Liver (tissue), 9 donors: ENCODE results near the gene PHKG2. TPM values are rescaled to one million over a fixed set of nuclear protein-coding genes. Genes with fewer than 3 reads are reported as not detected.

Experiments used
- DNase-seq: peaks from one replicate; pipeline ENCODE4 v3.0.0-alpha.2; 2017; ENCODE audit warnings: low spot score
- H3K27ac ChIP-seq, 2 donors: one replicate each; pipeline ENCODE4 v1.7.0; 2013; ENCODE audit warnings: inconsistent platforms in 2 of 2, low read length in 2 of 2, control low read depth in 1 of 2, low read depth in 1 of 2, mild to moderate bottlenecking in 1 of 2
- H3K27me3 ChIP-seq, 4 donors: one replicate each; pipeline versions ENCODE4 v1.6.1 to v1.7.0; 2013; ENCODE audit warnings: low read length in 3 of 4, inconsistent platforms in 1 of 4, mild to moderate bottlenecking in 1 of 4, moderate library complexity in 1 of 4; ENCODE audit not compliant: control insufficient read depth in 4 of 4, insufficient read depth in 4 of 4
- H3K36me3 ChIP-seq, 4 donors: one replicate each; pipeline versions ENCODE4 v1.6.1 to v1.7.0; 2013; ENCODE audit warnings: low read length in 3 of 4, mild to moderate bottlenecking in 3 of 4, low read depth in 1 of 4, moderate library complexity in 1 of 4; ENCODE audit not compliant: control insufficient read depth in 4 of 4, insufficient read depth in 3 of 4
- H3K4me1 ChIP-seq, 4 donors: one replicate each; pipeline versions ENCODE4 v1.6.1 to v1.7.0; 2013; ENCODE audit warnings: low read length in 3 of 4, mild to moderate bottlenecking in 3 of 4, moderate library complexity in 1 of 4; ENCODE audit not compliant: control insufficient read depth in 4 of 4, insufficient read depth in 4 of 4
- H3K4me3 ChIP-seq, 3 donors: one replicate each; pipeline versions ENCODE4 v1.6.1 to v1.7.0; 2013; ENCODE audit warnings: low read length in 3 of 3, control low read depth in 1 of 3, low read depth in 1 of 3, mild to moderate bottlenecking in 1 of 3
- H3K9ac ChIP-seq, 2 donors: one replicate each; pipeline ENCODE4 v1.7.0; 2013; ENCODE audit warnings: low read length in 2 of 2, mild to moderate bottlenecking in 2 of 2, moderate library complexity in 2 of 2, control low read depth in 1 of 2, low read depth in 1 of 2
- H3K9me3 ChIP-seq, 4 donors: one replicate each; pipeline versions ENCODE4 v1.6.1 to v1.7.0; 2013; ENCODE audit warnings: low read length in 3 of 4; ENCODE audit not compliant: control insufficient read depth in 4 of 4
- ATF3 ChIP-seq: IDR thresholded peaks from 2 replicates; pipeline ENCODE4 v1.6.1; 2016; ENCODE audit warnings: antibody characterized with exemption
- CTCF ChIP-seq: fragments of 150-350 bp; IDR thresholded peaks from 2 replicates; pipeline ENCODE4 v1.5.1; 2017; ENCODE audit warnings: improper control_type of control experiment, low read depth, low read length; ENCODE audit not compliant: missing input control
- EGR1 ChIP-seq, 2 donors: IDR thresholded peaks; 2 replicates each; pipeline ENCODE4 v1.6.1; 2016 to 2018; ENCODE audit warnings: antibody characterized with exemption in 2 of 2, low read depth in 2 of 2
- FOXA1 ChIP-seq: IDR thresholded peaks from 2 replicates; pipeline ENCODE4 v1.6.1; 2016; ENCODE audit warnings: antibody characterized with exemption
- FOXA2 ChIP-seq: IDR thresholded peaks from 2 replicates; pipeline ENCODE4 v1.6.1; 2016; ENCODE audit warnings: antibody characterized with exemption
- GABPA ChIP-seq, 2 donors: IDR thresholded peaks in 1 of 2; conservative IDR thresholded peaks in 1 of 2; 2 replicates each; pipeline ENCODE4 v1.6.1; 2016; ENCODE audit warnings: antibody characterized with exemption in 2 of 2, mild to moderate bottlenecking in 1 of 2, moderate library complexity in 1 of 2
- HNF4A ChIP-seq, 2 donors: conservative IDR thresholded peaks; 2 replicates each; pipeline ENCODE4 v1.6.1; 2016; ENCODE audit warnings: antibody characterized with exemption in 2 of 2, mild to moderate bottlenecking in 2 of 2
- HNF4G ChIP-seq: IDR thresholded peaks from 2 replicates; pipeline ENCODE4 v1.6.1; 2016; ENCODE audit warnings: antibody characterized with exemption
- JUND ChIP-seq, 2 donors: IDR thresholded peaks; 2 replicates each; pipeline ENCODE4 v1.6.1; 2016; ENCODE audit warnings: antibody characterized with exemption in 2 of 2
- NR2F2 ChIP-seq: IDR thresholded peaks from 2 replicates; pipeline ENCODE4 v1.6.1; 2016; ENCODE audit warnings: antibody characterized with exemption
- RAD21 ChIP-seq, 2 donors: IDR thresholded peaks; 2 replicates each; pipeline ENCODE4 v1.6.1; 2016; ENCODE audit warnings: antibody characterized with exemption in 2 of 2, mild to moderate bottlenecking in 2 of 2
- REST ChIP-seq: IDR thresholded peaks from 2 replicates; pipeline ENCODE4 v1.6.1; 2016; ENCODE audit warnings: antibody characterized with exemption, mild to moderate bottlenecking
- RXRA ChIP-seq, 2 donors: IDR thresholded peaks; 2 replicates each; pipeline ENCODE4 v1.6.1; 2017 to 2018; ENCODE audit warnings: antibody characterized with exemption in 2 of 2, mild to moderate bottlenecking in 1 of 2
- SP1 ChIP-seq: IDR thresholded peaks from 2 replicates; pipeline ENCODE4 v1.6.1; 2018; ENCODE audit warnings: antibody characterized with exemption, mild to moderate bottlenecking
- TAF1 ChIP-seq: conservative IDR thresholded peaks from 2 replicates; pipeline ENCODE4 v1.6.1; 2016; ENCODE audit warnings: antibody characterized with exemption, mild to moderate bottlenecking
- YY1 ChIP-seq: IDR thresholded peaks from 2 replicates; pipeline ENCODE4 v1.6.1; 2016; ENCODE audit warnings: antibody characterized with exemption, mild to moderate bottlenecking
- WGBS: extraction: QIAGEN DNeasy Blood & Tissue Kit; methylation state at CpG from one replicate; pipeline ENCODE4 v1.1.7; 2013; 5-methylcytosine and 5-hydroxymethylcytosine counted together
- polyA plus RNA-seq, 2 donors: library from polyadenylated mRNA; stranded (reverse) in 1 of 2; unstranded in 1 of 2; fragments of 200-250 nt in 1 of 2; fragments of >200 nt in 1 of 2; fragmentation: Nextera tagmentation in 1 of 2; extraction: Ambion mirVana in 1 of 2; gene quantifications; one replicate each; pipeline versions ENCODE4 v1.2.1 to v1.2.3, GENCODE V29; 2013 to 2015
- total RNA-seq, 2 donors: library from RNA; depleted of rRNA; stranded (reverse); fragments of >200 nt; gene quantifications; one replicate each; pipeline ENCODE4 v1.2.3, GENCODE V29; 2014
- TF ChIP-seq, protein P1 (sequence below): IDR thresholded peaks from 2 replicates; pipeline ENCODE4 v1.6.1; 2016; ENCODE audit warnings: antibody characterized with exemption
- TF ChIP-seq, protein P2 (sequence below): IDR thresholded peaks from 2 replicates; pipeline ENCODE4 v1.6.1; 2016; ENCODE audit warnings: antibody characterized with exemption
- donor health status: healthy.
- donor health status: healthy.
- donor health status: healthy.
- donor health status: healthy.
- donor health status: healthy.

PHKG2 gene
- total and polyA plus RNA-seq, 4 donors, result 9.2 to 21.2 (median 17.9) TPM

- TF ChIP-seq FOXA1 (no peak), JUND (IDR thresholded peaks at IDR 0.05) (no peak), FOXA2 (no peak), TAF1 (no peak)
- TF ChIP-seq, protein P1, sequence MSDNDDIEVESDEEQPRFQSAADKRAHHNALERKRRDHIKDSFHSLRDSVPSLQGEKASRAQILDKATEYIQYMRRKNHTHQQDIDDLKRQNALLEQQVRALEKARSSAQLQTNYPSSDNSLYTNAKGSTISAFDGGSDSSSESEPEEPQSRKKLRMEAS, result no peak
Measured at GRCh38 chr16:30738984-30739951, 9.0 kb upstream of the PHKG2 start (continued).

- Histone ChIP-seq H3K27ac (peak overlapping the region; percentile 9 to 38), H3K27me3 (no peaks in the 10 kb centered on the region), H3K4me1 (peaks cover 4 to 18% (median 8%) of the 10 kb centered on the region in 4 donors), H3K9ac (no peak overlapping the region), H3K9me3 (no peaks in the 10 kb centered on the region), H3K36me3 (peaks cover 15 to 36% (median 29%) of the 10 kb centered on the region in 4 donors), H3K4me3 (no peak overlapping the region)
- 54% methylated on average over 8 of the region's 8 CpGs for WGBS
- TF ChIP-seq GABPA (IDR thresholded peaks at IDR 0.05 in 1 of 2, conservative IDR thresholded peaks at IDR 0.05 in 1 of 2), result no peak
- TF ChIP-seq JUND (IDR thresholded peaks at IDR 0.05), result peak in 1 of 2 donors; percentile 11
- no peak for TF ChIP-seq TAF1
- no peak for TF ChIP-seq FOXA1
- no peak for TF ChIP-seq NR2F2
- no peak for TF ChIP-seq FOXA2
- TF ChIP-seq ATF3, result no peak
- TF ChIP-seq RXRA (IDR thresholded peaks at IDR 0.05), result peak in 1 of 2 donors; percentile 61
- TF ChIP-seq HNF4G, result no peak
- TF ChIP-seq YY1, result peak; percentile 30
- TF ChIP-seq, protein P1, result peak; percentile 34
- TF ChIP-seq REST, result no peak
- TF ChIP-seq, protein P2, sequence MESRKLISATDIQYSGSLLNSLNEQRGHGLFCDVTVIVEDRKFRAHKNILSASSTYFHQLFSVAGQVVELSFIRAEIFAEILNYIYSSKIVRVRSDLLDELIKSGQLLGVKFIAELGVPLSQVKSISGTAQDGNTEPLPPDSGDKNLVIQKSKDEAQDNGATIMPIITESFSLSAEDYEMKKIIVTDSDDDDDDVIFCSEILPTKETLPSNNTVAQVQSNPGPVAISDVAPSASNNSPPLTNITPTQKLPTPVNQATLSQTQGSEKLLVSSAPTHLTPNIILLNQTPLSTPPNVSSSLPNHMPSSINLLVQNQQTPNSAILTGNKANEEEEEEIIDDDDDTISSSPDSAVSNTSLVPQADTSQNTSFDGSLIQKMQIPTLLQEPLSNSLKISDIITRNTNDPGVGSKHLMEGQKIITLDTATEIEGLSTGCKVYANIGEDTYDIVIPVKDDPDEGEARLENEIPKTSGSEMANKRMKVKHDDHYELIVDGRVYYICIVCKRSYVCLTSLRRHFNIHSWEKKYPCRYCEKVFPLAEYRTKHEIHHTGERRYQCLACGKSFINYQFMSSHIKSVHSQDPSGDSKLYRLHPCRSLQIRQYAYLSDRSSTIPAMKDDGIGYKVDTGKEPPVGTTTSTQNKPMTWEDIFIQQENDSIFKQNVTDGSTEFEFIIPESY, result no peak
- TF ChIP-seq HNF4A (conservative IDR thresholded peaks at IDR 0.05), result peak in 1 of 2 donors; percentile 51
- TF ChIP-seq CTCF, result no peak
- TF ChIP-seq SP1, result peak; percentile 47
- TF ChIP-seq EGR1 (IDR thresholded peaks at IDR 0.05; ENCODE audit: low read depth in 2 of 2), result peak in 1 of 2 donors; percentile 29
- no peak for TF ChIP-seq RAD21 (IDR thresholded peaks at IDR 0.05)
- peak; percentile 72 for DNase-seq
Measured at GRCh38 chr16:30740364-30741251, 7.6 kb upstream of the PHKG2 start.
